Germinal center (tissue), 1 donor: Measurements from ENCODE around the gene WDHD1.
A peak's percentile ranks its signal among the peaks of the same experiment; 100 is the strongest.
"Not testable (repeated sequence)": the region's sequence is repeated elsewhere in the genome, so short reads cannot be mapped to it uniquely, and the experiment has no call there.

Experiments
- DNase-seq: peaks from one replicate; pipeline ENCODE4 v3.0.0; 2012; ENCODE audit warnings: mixed read lengths, low spot score

WDHD1 gene

DNA sequence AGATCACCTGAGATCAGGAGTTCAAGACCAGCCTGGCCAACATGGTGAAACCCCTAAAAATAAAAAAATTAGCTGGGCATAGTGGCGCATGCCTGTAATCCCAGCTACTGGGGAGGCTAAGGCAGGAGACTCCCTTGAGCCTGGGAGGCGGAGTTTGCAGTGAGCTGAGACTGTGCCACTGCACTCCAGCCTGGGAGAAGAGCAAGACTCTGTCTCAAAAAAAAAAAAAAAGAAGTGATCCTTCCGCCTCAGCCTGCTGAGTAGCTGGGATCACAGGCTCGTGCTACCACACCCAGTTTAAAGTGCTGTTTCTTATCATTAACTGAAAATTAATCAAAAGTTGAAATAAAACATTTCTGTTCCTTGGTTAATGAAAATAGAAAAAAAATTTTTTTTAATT, 117.9 kb downstream of the WDHD1 start:
- not testable (repeated sequence) for DNase-seq

DNA sequence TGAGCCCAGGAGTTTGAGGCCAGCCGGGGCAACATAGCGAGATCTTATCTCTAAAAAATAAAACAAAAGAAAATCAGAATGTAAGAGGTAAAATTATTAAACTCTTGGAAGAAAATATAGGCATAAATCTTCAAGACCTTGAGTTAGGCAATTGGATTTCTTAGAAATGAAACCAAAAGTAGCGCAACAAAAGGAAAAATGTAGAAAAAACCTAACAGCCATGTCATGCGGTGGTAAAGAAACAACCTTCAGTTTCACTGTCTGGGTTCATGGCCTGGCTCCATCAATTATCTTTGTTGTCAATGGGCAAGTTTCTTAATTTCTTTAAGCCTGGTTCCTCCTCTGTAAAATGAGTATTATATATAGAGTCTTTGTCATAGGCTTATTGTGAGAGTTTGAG, 118.7 kb downstream of the WDHD1 start:
- DNase-seq = no peak

DNA sequence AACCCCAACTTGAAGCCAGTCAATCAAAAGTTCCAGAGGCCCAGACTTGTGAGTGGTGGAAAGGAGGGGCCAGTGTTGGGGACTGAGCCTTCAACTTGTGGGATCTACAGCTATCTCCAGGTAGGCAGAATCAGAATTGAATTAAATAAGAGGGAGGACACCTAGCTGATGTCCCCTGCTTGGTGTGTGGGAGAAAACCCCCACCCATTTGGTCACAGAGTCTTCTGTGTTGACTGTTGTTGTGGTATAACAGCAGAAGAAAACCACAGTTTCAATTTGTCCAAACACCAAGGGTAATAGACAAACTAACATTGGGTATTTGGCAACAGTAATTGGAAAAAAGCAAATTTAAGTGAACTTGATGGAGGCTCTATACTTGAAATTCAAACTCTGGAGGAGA, 120.8 kb downstream of the WDHD1 start:
- DNase-seq = no peak

DNA sequence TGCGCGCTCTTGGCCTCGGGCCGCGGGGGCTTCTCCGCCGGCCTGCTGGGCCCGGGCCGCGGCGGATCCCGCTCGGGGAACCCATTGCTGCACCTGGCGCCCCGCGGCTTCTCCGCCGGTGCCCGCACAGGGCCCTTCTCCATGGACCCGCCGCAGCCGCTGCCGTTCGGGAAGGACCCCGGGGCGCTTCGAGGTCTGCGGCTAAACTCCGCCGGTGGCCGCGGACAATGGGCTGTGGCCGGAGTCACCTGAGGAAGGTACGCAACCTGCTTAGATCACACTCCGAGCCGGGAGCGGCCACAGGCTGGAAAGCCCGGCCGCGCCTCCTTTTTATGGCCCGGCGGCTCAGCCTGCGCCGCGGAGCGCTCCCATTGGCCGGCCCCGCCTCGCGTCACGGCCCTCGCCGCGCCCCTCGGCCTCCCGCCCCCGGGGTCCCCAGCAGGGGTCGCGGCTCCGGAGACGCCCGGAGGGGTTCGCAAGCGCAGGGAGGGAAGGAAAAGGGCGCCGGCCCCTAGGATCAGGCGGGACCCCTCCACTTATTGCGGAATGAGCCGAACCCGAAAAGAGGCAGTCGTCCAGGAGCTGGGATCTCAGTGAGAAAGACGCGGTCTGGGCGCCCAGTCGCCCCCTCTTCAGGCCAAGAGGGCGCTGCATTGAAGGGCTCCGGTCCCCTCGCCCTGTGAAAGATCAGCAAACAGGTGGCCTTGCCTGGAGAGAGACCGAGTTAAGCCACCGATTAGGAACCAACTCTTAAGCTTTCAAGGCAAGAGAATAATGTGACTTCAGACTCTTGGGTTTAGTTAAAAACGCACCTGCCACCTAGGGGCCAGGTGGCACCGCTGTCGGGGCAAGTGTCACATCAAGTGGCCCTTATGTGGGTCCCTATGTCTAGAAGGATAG, 124.1 kb downstream of the WDHD1 start, which contains the start of gene GCH1:
Gene GCH1 (minus strand): TSS at position 306 of the 900 bp plus-strand sequence. CDS start 163 bp downstream, at position 143.
- DNase-seq = peak; percentile 87

DNA sequence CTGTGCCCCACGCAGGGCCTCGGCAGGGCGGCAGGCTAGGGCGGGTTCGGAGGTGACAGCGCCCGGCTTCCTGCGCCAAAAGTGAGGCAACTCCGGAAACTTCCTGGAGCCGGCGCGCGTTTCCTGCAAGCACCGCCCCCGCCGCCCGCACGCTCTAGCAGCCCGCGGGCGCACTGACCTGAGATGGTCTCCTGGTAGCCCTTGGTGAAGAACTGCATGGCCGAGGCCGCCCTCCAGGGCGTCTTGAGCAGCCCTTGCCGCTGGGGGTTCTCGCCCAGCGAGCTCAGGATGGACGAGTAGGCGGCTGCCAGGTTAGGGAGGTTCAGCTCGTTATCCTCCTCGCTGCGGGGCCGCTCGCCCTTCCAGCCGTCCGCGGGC, 124.8 kb downstream of the WDHD1 start:
- DNase-seq = peak; percentile 49

DNA sequence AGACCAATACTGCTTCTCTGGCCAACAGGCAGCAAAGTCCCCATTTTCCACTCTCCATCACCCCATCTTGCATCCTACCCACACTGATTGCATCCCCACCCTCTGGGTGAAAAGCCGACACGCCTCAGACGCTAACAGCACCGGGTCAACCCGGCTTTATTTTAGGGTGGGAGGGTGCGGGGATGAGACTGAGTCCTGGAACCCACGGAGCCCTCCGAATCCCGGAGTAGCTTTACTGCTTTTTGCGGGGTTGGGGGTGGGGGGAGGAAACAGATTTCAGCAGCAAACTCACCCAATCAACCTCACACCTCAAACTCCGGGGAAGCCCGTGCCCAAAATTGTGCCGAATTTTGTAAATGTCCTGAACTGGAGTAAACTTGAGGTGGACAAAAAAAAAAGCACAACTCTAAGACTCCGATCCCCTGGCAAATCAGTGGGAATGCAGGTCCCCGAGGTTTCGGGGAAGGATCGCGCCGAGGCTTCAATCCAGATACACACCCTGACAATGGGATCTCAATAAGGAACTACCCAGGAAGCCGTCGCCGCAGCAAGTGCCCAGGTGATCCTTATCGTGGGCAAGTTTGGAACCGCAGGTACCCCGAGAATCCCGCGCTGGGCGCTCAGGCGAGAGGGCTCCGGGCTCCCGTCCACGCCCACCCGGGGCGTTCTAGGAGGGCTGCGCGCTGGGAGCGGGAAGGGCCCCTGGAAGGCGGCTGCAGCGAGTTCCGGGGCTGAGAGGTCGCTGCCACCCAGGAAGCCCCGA, 125.3 kb downstream of the WDHD1 start:
- DNase-seq = no peak

DNA sequence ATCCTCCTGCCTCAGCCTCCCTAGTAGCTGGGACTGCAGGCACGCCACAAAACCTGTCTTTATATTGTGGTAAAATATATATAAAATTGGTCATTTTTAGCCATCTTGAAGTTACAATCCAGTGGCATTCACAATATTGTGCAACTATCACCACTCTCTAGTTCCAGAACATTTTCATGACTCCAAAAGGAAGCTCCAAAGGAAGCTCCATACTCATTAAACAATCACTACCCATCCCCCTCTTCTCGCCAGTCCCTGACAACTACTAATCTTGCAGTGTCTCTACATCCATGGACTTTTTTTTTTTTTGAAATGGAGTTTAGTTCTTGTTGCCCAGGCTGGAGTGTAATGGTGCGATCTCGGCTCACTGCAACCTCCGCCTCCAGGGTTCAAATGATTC, 127.3 kb downstream of the WDHD1 start:
- DNase-seq = no peak

DNA sequence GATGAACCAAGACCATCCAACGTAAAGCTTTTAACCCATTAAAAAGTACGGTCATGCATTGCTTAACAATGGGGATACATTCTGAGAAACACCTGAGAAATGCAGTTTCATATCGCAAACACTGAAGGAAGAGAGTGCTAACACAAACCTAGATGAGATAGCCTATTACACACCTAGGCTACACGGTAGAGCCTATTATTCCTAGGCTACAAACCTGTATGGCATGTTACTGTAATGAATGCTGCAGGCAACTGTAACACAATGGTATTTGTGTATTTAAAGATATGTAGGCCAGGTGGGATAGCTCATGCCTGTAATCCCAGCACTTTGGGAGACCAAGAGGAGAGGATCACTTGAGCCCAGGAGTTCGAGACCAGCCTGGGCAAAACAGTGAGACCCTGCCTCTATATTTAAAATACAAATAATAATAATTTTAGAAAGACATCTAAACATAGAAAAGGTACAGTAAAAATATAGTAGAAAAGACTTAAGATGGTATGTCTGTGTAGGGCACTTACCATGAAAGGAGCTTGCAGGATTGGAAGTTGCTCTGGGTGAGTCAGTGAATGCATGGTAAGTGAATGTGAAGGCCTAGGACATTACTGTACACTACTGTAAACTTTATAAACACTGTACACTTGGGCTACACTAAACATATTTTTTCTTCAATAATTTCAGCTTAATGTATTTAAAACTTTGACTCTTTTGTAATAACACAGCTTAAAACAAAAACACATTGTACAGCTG, 128.9 kb downstream of the WDHD1 start:
- not testable (repeated sequence) for DNase-seq

DNA sequence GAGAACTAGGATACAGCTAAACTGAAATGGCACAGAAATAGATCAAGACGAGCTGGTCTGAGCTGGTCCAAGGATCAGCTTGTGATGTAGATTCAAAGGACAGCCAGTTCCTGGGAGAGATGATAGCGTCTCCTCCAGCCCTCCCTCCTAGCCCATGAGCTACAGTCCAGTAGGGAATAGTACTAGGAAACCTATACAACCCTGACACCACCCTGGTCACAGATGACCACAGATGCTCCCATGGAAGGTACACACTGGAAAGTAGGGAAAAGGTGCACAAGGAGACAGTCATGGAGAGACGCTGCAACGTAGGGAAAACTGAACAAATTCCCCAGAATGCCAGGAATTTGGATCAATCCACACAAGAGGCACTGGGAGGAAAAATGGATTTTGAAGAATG, 131.2 kb downstream of the WDHD1 start:
- DNase-seq = no peak

DNA sequence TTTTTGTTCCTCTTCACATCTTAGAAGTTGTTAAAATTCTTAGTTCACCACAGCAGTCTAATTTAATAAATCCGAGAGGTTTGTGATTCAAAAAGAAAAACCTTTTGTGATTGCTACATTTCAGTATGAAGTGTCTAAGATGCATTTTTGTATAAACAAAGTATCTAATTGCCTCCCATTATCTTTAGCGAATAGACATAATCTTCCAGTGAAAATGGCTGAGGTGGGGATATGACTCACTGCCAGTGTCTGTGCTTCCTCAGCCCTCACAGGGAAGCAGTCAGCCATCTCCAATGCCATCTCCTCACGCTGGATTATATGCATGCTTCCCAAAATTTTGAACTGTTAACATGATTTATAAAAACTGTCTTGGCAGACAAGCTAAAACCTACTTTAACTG, 131.9 kb downstream of the WDHD1 start:
- DNase-seq = no peak

DNA sequence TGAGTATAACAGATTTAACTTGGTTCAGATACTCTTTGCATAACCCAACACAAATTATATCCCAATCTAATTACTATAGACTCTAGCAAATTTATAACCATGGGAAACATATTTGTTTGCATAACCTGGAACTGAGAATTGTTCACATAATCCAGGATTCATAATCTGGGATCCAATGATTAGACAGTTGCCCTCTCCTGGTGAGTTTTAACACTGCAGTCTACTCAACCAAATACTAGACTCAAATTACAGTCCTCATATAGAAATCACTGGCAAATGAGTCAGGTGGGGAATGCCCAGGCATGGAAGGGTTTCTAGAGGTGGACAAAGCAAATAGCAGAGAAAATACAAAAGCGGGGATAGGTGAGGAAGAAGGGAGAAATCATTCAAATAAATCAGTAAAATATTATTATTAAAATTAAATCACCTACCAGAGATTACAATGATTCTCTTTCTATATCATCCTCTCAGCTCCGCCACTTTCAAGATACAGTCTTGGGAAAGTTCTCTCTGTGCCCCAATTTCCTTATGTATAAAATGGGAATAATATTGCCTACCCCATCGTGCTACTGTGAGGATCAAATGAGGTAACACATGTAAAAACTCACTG, 133.6 kb downstream of the WDHD1 start:
- peak; percentile 46 for DNase-seq

DNA sequence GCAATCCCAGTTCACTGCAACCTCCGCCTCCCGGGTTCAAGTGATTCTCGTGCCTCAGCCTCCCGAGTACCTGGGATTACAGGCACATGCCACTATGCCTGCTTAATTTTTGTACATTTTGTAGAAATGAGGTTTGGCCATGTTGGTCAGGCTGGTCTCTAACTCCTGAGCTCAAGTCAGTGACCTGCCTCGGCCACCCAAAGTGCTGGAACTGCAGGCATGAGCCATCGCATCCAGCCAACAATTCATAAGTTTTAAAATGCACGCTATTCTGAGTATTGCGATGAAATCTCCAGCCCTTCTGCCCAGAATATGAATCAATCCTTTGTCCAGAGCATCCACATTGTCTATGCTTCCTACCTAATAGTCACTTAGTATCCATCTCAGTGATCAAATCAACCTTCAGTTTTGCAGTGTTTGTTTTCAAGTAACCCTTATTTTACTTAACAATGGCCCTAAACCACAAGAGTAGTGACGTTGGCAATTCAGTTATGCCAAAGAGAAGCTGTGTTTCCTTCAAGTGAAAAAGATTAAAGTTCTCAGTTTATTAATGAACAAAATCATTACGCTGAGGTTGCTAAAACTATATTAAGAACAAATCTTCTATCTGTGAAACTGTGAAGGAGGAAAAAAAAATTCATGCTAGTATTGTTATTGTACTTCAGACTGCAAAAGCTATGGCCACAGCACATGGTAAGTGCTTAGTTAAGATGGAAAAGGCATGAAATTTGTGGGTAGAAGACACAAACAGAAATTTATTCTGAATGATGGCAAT, 135.2 kb downstream of the WDHD1 start:
- no peak for DNase-seq

DNA sequence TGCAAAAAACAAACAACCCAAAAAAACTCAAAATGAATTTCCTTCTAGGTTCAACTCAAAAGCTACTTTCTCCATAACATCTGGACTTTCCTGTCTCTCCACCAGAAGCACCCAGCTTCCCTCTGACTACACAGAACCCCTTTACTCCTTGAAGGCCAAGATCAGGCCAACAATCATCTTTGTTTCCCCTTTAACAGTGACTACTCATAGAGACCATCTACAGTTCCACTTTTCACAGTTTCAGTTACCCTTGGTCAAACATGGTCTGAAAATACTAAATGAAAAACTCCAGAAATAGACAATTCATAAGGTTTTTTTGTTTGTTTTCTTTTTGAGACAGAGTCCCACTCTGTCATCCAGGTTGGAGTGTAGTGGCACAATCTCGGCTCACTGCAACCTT, 136.1 kb downstream of the WDHD1 start:
- DNase-seq = peak; percentile 18

DNA sequence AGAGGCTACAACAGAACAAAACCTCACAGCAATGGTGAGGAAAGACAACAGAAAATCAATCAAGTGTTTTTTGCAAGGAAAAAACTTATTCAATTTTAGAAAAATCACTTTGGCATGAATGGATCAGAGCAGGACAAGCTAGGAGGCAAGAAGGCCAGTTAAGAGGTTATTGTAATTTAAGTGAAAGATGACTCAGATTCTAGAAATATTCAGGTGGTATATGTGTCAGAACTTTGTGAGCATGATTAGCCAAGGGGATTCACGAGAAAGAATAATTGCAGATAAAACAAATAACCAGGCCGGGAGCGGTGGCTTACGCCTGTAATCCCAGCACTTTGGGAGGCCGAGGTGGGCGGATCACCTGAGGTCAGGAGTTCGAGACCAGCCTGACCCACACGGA, 137.0 kb downstream of the WDHD1 start:
- DNase-seq = no peak
